Hepatocyte (in vitro differentiated cells): ENCODE measurements around the gene MYO1E. TPM values are rescaled to one million over a fixed set of nuclear protein-coding genes. Genes with fewer than 3 reads are reported as not detected.

Source experiments
- DNase-seq: peaks from one replicate; pipeline ENCODE4 v3.0.0-alpha.2; 2016; ENCODE audit warnings: low spot score
- H2AFZ ChIP-seq: fragments of 200-600 bp; sonication (generic); 2 replicates; pipeline ENCODE4 v1.6.0; 2016; ENCODE audit warnings: antibody characterized with exemption, mild to moderate bottlenecking
- H3K27ac ChIP-seq: fragments of 200-600 bp; sonication (generic); 2 replicates; pipeline ENCODE4 v1.5.1; 2016; ENCODE audit warnings: mild to moderate bottlenecking
- H3K27me3 ChIP-seq: fragments of 200-600 bp; sonication (generic); 2 replicates; pipeline ENCODE4 v1.6.1; 2016
- H3K36me3 ChIP-seq: fragments of 200-600 bp; sonication (generic); replicated peaks from 2 replicates; pipeline ENCODE4 v1.5.1; 2016; ENCODE audit warnings: low read depth; ENCODE audit not compliant: insufficient read depth
- H3K4me1 ChIP-seq: fragments of 200-600 bp; sonication (generic); 2 replicates; pipeline ENCODE4 v1.5.1; 2016; ENCODE audit warnings: mild to moderate bottlenecking, moderate library complexity; ENCODE audit not compliant: insufficient read depth
- H3K4me2 ChIP-seq: fragments of 200-600 bp; sonication (generic); 2 replicates; pipeline ENCODE4 v1.6.0; 2016
- H3K4me3 ChIP-seq: fragments of 200-600 bp; sonication (generic); 2 replicates; pipeline ENCODE4 v1.5.1; 2016; ENCODE audit warnings: mild to moderate bottlenecking
- H3K79me2 ChIP-seq: fragments of 200-600 bp; sonication (generic); 2 replicates; pipeline ENCODE4 v1.6.0; 2017; ENCODE audit warnings: mild to moderate bottlenecking
- H3K9me2 ChIP-seq: fragments of 200-600 bp; sonication (generic); replicated peaks from 2 replicates; pipeline ENCODE4 v1.6.0; 2017; ENCODE audit warnings: mild to moderate bottlenecking; ENCODE audit not compliant: insufficient read depth
- H3K9me3 ChIP-seq: fragments of 200-600 bp; sonication (generic); 2 replicates; pipeline ENCODE4 v1.5.1; 2016; ENCODE audit warnings: low read depth, mild to moderate bottlenecking
- H4K20me1 ChIP-seq: fragments of 200-600 bp; sonication (generic); 2 replicates; pipeline ENCODE4 v1.6.0; 2016; ENCODE audit warnings: mild to moderate bottlenecking; ENCODE audit not compliant: insufficient read depth, poor library complexity, severe bottlenecking
- CTCF ChIP-seq: fragments of 200-600 bp; sonication (generic); IDR thresholded peaks from 2 replicates; pipeline ENCODE4 v1.5.1; 2016; ENCODE audit warnings: antibody characterized with exemption, mild to moderate bottlenecking; ENCODE audit not compliant: poor library complexity
- EZH2 ChIP-seq: fragments of 200-600 bp; sonication (generic); IDR thresholded peaks from 2 replicates; pipeline ENCODE4 v1.6.1; 2016; ENCODE audit warnings: antibody characterized with exemption, mild to moderate bottlenecking, borderline replicate concordance
- EZH2phosphoT487 ChIP-seq: fragments of 200-600 bp; sonication (generic); IDR thresholded peaks from one replicate; pipeline ENCODE4 v1.6.1; 2018; ENCODE audit warnings: antibody characterized with exemption, mild to moderate bottlenecking, low read depth, moderate library complexity; ENCODE audit not compliant: unreplicated experiment, severe bottlenecking
- WGBS: methylation state at CpG from one replicate; pipeline ENCODE4 v1.1.6; 2016; ENCODE audit warnings: low lambda C conversion rate; ENCODE audit errors: missing lambda C conversion rate; 5-methylcytosine and 5-hydroxymethylcytosine counted together
- polyA plus RNA-seq: library from polyadenylated mRNA; unstranded; fragments of >200 nt; fragmentation: Nextera tagmentation; extraction: Ambion mirVana; gene quantifications from 2 replicates; pipeline ENCODE4 v1.2.1, GENCODE V29; 2016
- total RNA-seq: library from RNA; depleted of rRNA; stranded (reverse); fragments of >200 nt; gene quantifications from 2 replicates; pipeline ENCODE4 v1.2.3, GENCODE V29; 2014

MYO1E gene
- total and polyA plus RNA-seq, 2 experiments from 2014 or later, result 107 to 111 TPM

GRCh38 chr15:59278120-59278519, 94.6 kb downstream of the MYO1E start:
- no peak overlapping the region for H3K4me2 ChIP-seq
- no peaks in the 10 kb centered on the region for H4K20me1 ChIP-seq
- H3K79me2 ChIP-seq, result peaks cover 61% of the 10 kb centered on the region

GRCh38 chr15:59276225-59277178, 96.2 kb downstream of the MYO1E start:
- WGBS, result 72% methylated on average over 15 of the region's 15 CpGs
- Histone ChIP-seq H3K4me1 (peaks cover 39% of the 10 kb centered on the region), H3K4me2 (peak overlapping the region; percentile 31), H3K79me2 (peaks cover 54% of the 10 kb centered on the region), H3K27ac (peak overlapping the region; percentile 94), H3K36me3 (no peaks in the 10 kb centered on the region), H3K4me3 (no peak overlapping the region), H2AFZ (no peak overlapping the region), H3K9me3 (no peaks in the 10 kb centered on the region), H3K9me2 (no peaks in the 10 kb centered on the region), H4K20me1 (no peaks in the 10 kb centered on the region), H3K27me3 (no peaks in the 10 kb centered on the region)
- TF ChIP-seq EZH2phosphoT487 (no peak), EZH2 (no peak), CTCF (no peak)
- peak; percentile 74 for DNase-seq

More at GRCh38 chr15:59278120-59278519, 94.6 kb downstream of the MYO1E start:
- H3K36me3 ChIP-seq, result no peaks in the 10 kb centered on the region
- no peak overlapping the region for H3K4me3 ChIP-seq
- H3K9me2 ChIP-seq, result no peaks in the 10 kb centered on the region
- no peak for DNase-seq
- H3K27me3 ChIP-seq, result no peaks in the 10 kb centered on the region
- H3K27ac ChIP-seq, result peak overlapping the region; percentile 94
- WGBS, result 71% methylated on average over 3 of the region's 3 CpGs
- peaks cover 42% of the 10 kb centered on the region for H3K4me1 ChIP-seq
- H2AFZ ChIP-seq, result no peak overlapping the region
- no peaks in the 10 kb centered on the region for H3K9me3 ChIP-seq
- no peak for TF ChIP-seq EZH2phosphoT487
- no peak for TF ChIP-seq EZH2
- no peak for TF ChIP-seq CTCF

GRCh38 chr15:59274126-59274970, 98.3 kb downstream of the MYO1E start:
- Histone ChIP-seq H3K9me2 (no peaks in the 10 kb centered on the region), H3K4me1 (peaks cover 35% of the 10 kb centered on the region), H3K9me3 (no peaks in the 10 kb centered on the region), H3K27ac (peak overlapping the region; percentile 94), H4K20me1 (no peaks in the 10 kb centered on the region), H3K36me3 (no peaks in the 10 kb centered on the region), H3K4me3 (no peak overlapping the region), H3K79me2 (peaks cover 39% of the 10 kb centered on the region), H3K27me3 (no peaks in the 10 kb centered on the region), H2AFZ (no peak overlapping the region), H3K4me2 (no peak overlapping the region)
- WGBS, result 95% methylated on average over 6 of the region's 6 CpGs
- TF ChIP-seq CTCF (no peak), EZH2phosphoT487 (no peak), EZH2 (no peak)
- DNase-seq, result no peak
